ENCODE results near the gene TNFRSF4. TPM values are rescaled to one million over a fixed set of nuclear protein-coding genes. Genes with fewer than 3 reads are reported as not detected.
A peak's percentile ranks its signal among the peaks of the same experiment; 100 is the strongest.

TNFRSF4 gene
- total RNA-seq, 1 donor from 2014 or later = 0.52 TPM

DNA sequence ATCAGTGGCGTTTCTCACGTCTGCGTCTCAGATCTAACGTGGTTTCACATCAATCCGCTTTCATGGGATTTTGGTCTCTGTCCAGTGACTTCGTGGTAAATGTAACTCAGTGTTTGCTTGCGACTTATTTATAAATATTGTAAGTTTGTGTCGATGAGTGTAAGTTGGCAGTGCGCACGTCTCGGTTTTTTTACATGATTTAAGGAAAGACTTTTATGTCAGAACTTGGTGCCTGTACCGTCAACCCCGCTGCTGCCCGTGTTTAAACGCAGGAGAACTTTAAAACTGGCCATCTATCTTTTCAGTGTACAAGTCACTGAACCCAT lies 19.6 kb upstream of the TNFRSF4 start:
- H3K4me1 ChIP-seq (ENCODE audit: control insufficient read depth in 3 of 3, insufficient read depth in 3 of 3, low read length in 3 of 3) = peaks cover 33 to 44% (median 38%) of the 10 kb centered on the region in 3 donors
- no peak overlapping the region for H3K4me3 ChIP-seq (ENCODE audit: low read length in 3 of 3)
- peaks cover 17 to 20% (median 17%) of the 10 kb centered on the region in 3 donors for H3K27me3 ChIP-seq (ENCODE audit: control insufficient read depth in 3 of 3, insufficient read depth in 3 of 3, low read length in 3 of 3)
- H3K9me3 ChIP-seq (ENCODE audit: control insufficient read depth in 3 of 3, low read length in 3 of 3) = no peaks in the 10 kb centered on the region
- no peak overlapping the region for H3K27ac ChIP-seq (ENCODE audit: low read depth, low read length)
- H3K36me3 ChIP-seq (ENCODE audit: control insufficient read depth in 3 of 3, insufficient read depth in 3 of 3, low read length in 3 of 3) = peaks cover 5 to 9% (median 5%) of the 10 kb centered on the region in 3 donors
- H3K9ac ChIP-seq (ENCODE audit: low read depth in 1 of 3, low read length in 3 of 3) = no peak overlapping the region

DNA sequence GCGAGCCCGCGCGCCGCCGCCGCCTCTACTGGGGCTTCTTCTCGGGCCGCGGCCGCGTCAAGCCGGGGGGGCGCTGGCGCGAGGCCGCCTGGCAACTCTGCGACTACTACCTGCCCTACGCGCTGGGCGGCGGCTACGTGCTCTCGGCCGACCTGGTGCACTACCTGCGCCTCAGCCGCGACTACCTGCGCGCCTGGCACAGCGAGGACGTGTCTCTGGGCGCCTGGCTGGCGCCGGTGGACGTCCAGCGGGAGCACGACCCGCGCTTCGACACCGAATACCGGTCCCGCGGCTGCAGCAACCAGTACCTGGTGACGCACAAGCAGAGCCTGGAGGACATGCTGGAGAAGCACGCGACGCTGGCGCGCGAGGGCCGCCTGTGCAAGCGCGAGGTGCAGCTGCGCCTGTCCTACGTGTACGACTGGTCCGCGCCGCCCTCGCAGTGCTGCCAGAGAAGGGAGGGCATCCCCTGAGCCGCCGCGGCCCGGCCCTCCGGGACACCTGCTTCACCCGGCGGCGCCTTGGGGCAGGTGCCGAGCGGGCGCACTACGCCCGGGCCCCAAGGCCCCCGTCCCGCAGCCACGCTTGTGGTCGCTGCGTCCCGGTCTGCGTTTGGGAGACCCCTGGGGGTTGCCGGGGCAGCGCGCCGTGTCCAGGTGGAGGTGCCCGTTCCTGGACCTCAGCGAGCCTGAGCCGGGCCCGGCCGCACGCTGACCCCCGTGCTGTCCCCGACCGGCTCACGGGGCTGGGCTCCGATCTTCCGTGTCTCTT lies 19.0 kb upstream of the TNFRSF4 start:
- Histone ChIP-seq H3K4me1 (ENCODE audit: control insufficient read depth in 3 of 3, insufficient read depth in 3 of 3, low read length in 3 of 3) (peaks cover 33 to 40% (median 34%) of the 10 kb centered on the region in 3 donors), H3K36me3 (ENCODE audit: control insufficient read depth in 3 of 3, insufficient read depth in 3 of 3, low read length in 3 of 3) (peaks cover 5 to 14% (median 6%) of the 10 kb centered on the region in 3 donors), H3K9me3 (ENCODE audit: control insufficient read depth in 3 of 3, low read length in 3 of 3) (no peaks in the 10 kb centered on the region), H3K27me3 (ENCODE audit: control insufficient read depth in 3 of 3, insufficient read depth in 3 of 3, low read length in 3 of 3) (peaks cover 11 to 15% (median 11%) of the 10 kb centered on the region in 3 donors), H3K27ac (ENCODE audit: low read depth, low read length) (no peak overlapping the region), H3K9ac (ENCODE audit: low read depth in 1 of 3, low read length in 3 of 3) (peak overlapping the region in 1 of 3 donors; percentile 57), H3K4me3 (ENCODE audit: low read length in 3 of 3) (peak overlapping the region; percentile 30 to 74 (median 70))

DNA sequence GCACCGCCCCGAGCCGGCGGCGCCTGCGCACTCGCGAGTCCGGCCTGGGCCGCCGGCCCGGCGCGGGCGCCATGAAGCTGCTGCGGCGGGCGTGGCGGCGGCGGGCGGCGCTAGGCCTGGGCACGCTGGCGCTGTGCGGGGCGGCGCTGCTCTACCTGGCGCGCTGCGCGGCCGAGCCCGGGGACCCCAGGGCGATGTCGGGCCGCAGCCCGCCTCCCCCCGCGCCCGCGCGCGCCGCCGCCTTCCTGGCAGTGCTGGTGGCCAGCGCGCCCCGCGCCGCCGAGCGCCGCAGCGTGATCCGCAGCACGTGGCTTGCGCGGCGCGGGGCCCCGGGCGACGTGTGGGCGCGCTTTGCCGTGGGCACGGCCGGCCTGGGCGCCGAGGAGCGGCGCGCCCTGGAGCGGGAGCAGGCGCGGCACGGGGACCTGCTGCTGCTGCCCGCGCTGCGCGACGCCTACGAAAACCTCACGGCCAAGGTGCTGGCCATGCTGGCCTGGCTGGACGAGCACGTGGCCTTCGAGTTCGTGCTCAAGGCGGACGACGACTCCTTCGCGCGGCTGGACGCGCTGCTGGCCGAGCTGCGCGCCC lies 18.3 kb upstream of the TNFRSF4 start, which contains the start of gene B3GALT6:
B3GALT6 (plus strand) TSS at position 30 of the 588 bp plus-strand sequence; CDS start at position 72, 42 bp downstream.
- no peaks in the 10 kb centered on the region for H3K9me3 ChIP-seq (ENCODE audit: control insufficient read depth in 3 of 3, low read length in 3 of 3)
- peak within 1 kb of the TSS; percentile 94 to 98 (median 97) for H3K9ac ChIP-seq (ENCODE audit: low read depth in 1 of 3, low read length in 3 of 3)
- peak within 1 kb of the TSS; percentile 90 to 98 (median 98) for H3K4me3 ChIP-seq (ENCODE audit: low read length in 3 of 3)
- H3K4me1 ChIP-seq (ENCODE audit: control insufficient read depth in 3 of 3, insufficient read depth in 3 of 3, low read length in 3 of 3) = peaks cover 32 to 40% (median 33%) of the 10 kb centered on the region in 3 donors
- peak within 1 kb of the TSS; percentile 92 for H3K27ac ChIP-seq (ENCODE audit: low read depth, low read length)
- H3K27me3 ChIP-seq (ENCODE audit: control insufficient read depth in 3 of 3, insufficient read depth in 3 of 3, low read length in 3 of 3) = peaks cover 5 to 8% (median 6%) of the 10 kb centered on the region in 3 donors
- peaks cover 10 to 21% (median 13%) of the 10 kb centered on the region in 3 donors for H3K36me3 ChIP-seq (ENCODE audit: control insufficient read depth in 3 of 3, insufficient read depth in 3 of 3, low read length in 3 of 3)

DNA sequence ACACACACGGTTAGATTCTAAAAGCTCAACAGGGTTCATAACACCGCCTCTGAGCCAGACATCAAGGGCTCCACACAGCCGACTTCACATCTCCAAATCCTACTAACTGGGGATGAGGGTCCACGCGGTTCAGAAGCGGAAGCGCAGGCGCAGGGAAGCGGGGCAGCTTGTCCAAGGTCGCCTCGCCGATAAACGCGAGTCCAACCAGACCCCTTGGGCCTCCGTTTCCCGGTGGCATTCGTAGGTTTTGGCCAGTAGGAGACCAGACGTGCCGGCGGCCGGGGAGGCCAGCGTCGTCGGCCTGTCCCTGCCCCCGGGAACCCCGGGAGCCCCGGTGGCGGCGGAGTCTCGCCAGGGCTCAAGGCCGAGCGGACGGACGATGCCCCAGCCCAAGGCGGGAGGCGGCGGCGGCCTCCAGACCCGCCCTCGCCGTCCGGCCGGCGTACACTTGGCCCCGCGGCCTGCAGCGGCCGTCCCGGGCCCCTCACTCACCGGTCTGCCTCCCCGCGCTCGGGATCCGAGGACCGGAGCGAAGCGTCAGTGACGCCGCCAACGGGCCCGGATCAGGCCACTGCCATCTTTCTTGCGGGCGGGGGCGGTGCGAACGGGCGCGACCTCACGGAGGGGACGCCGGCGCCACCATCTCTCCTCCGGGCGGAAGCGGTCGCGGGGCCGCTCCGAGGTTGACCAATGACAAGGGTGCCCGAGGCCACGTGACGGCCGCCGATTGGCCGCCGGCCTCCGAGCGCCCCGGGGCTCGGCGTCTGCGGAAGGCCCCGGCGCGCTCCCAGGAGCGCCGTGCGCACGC lies 17.7 kb upstream of the TNFRSF4 start, which contains the start of gene SDF4:
SDF4 (minus strand) TSS at position 602 of the 808 bp plus-strand sequence. CDS start 3,229 bp downstream, outside the sequence.
- H3K27me3 ChIP-seq (ENCODE audit: control insufficient read depth in 3 of 3, insufficient read depth in 3 of 3, low read length in 3 of 3) = peaks cover 0 to 1% (median 0%) of the 10 kb centered on the region in 3 donors

DNA sequence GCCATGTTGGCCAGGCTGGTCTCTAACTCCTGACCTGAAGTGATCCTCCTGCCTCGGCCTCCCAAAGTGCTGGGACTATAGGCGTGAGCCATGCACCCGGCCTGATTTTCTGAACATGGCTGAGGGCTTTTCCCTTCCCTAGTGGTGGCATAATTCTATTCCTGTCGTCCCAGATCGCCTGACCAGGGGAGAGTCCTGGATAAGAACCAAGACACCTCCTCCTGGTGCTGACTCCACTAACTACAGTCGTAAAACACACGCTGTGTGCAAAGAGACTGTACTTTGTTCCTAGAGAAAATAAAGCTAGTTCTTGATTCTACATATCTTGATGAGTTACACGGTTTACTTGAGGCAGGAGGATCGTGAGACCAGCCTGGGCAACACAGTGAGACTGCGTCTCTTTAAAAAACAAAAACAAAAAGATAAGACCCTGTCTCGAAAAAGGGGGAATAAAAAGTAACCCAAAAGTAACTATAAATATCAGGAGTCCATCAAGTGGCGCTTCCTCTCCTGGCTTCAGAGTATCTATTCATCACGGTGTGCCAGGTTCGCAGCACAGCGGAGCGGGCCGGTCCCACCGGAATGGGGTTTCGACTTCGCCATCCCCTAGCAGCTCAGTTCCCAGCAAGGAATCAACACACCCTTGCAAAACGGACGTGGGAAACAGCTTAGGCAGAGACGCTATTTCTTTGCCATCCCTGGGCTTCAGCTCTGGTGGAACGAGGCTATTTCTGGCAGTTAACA lies 16.9 kb upstream of the TNFRSF4 start:
- peak overlapping the region; percentile 90 to 98 (median 98) for H3K4me3 ChIP-seq (ENCODE audit: low read length in 3 of 3)
- no peaks in the 10 kb centered on the region for H3K9me3 ChIP-seq (ENCODE audit: control insufficient read depth in 3 of 3, low read length in 3 of 3)
- H3K9ac ChIP-seq (ENCODE audit: low read depth in 1 of 3, low read length in 3 of 3) = peak overlapping the region; percentile 94 to 98 (median 97)
- H3K36me3 ChIP-seq (ENCODE audit: control insufficient read depth in 3 of 3, insufficient read depth in 3 of 3, low read length in 3 of 3) = peaks cover 19 to 33% (median 21%) of the 10 kb centered on the region in 3 donors
- H3K27me3 ChIP-seq (ENCODE audit: control insufficient read depth in 3 of 3, insufficient read depth in 3 of 3, low read length in 3 of 3) = no peaks in the 10 kb centered on the region
- H3K4me1 ChIP-seq (ENCODE audit: control insufficient read depth in 3 of 3, insufficient read depth in 3 of 3, low read length in 3 of 3) = peaks cover 33 to 45% (median 33%) of the 10 kb centered on the region in 3 donors
- peak overlapping the region; percentile 92 for H3K27ac ChIP-seq (ENCODE audit: low read depth, low read length)

More for the DNA sequence above, 17.7 kb upstream of the TNFRSF4 start, which contains the start of gene SDF4:
- Histone ChIP-seq H3K9ac (ENCODE audit: low read depth in 1 of 3, low read length in 3 of 3) (peak within 1 kb of the TSS; percentile 94 to 98 (median 97)), H3K4me1 (ENCODE audit: control insufficient read depth in 3 of 3, insufficient read depth in 3 of 3, low read length in 3 of 3) (peaks cover 30 to 40% (median 33%) of the 10 kb centered on the region in 3 donors), H3K27ac (ENCODE audit: low read depth, low read length) (peak within 1 kb of the TSS; percentile 92), H3K4me3 (ENCODE audit: low read length in 3 of 3) (peak within 1 kb of the TSS; percentile 90 to 98 (median 98)), H3K36me3 (ENCODE audit: control insufficient read depth in 3 of 3, insufficient read depth in 3 of 3, low read length in 3 of 3) (peaks cover 15 to 26% (median 18%) of the 10 kb centered on the region in 3 donors), H3K9me3 (ENCODE audit: control insufficient read depth in 3 of 3, low read length in 3 of 3) (no peaks in the 10 kb centered on the region)

DNA sequence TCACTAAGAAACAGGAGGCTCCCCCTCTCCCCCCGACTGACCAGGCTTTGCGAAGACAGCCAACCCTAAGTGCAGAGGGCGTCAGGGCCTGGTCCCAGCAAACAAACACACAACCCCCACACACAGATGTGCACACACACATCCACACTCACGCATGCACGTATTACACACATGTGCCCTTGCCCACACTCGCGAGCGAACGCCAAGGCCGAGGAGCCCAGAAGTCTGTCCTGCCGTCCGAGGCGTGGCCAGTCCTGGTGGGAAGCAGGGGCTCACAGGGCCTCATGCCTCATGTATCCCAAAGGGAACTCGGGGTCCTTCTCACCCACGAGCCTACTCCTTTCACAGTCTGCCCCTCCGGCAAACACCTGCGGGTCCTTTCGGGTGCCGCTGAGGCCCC lies 15.8 kb upstream of the TNFRSF4 start:
- H3K4me3 ChIP-seq (ENCODE audit: low read length in 3 of 3) = peak overlapping the region in 2 of 3 donors; percentile 45 to 90
- peaks cover 33 to 53% (median 37%) of the 10 kb centered on the region in 3 donors for H3K4me1 ChIP-seq (ENCODE audit: control insufficient read depth in 3 of 3, insufficient read depth in 3 of 3, low read length in 3 of 3)
- H3K27me3 ChIP-seq (ENCODE audit: control insufficient read depth in 3 of 3, insufficient read depth in 3 of 3, low read length in 3 of 3) = no peaks in the 10 kb centered on the region
- H3K9ac ChIP-seq (ENCODE audit: low read depth in 1 of 3, low read length in 3 of 3) = peak overlapping the region; percentile 23 to 57 (median 50)
- H3K36me3 ChIP-seq (ENCODE audit: control insufficient read depth in 3 of 3, insufficient read depth in 3 of 3, low read length in 3 of 3) = peaks cover 23 to 37% (median 23%) of the 10 kb centered on the region in 3 donors
- no peak overlapping the region for H3K27ac ChIP-seq (ENCODE audit: low read depth, low read length)
- no peaks in the 10 kb centered on the region for H3K9me3 ChIP-seq (ENCODE audit: control insufficient read depth in 3 of 3, low read length in 3 of 3)

DNA sequence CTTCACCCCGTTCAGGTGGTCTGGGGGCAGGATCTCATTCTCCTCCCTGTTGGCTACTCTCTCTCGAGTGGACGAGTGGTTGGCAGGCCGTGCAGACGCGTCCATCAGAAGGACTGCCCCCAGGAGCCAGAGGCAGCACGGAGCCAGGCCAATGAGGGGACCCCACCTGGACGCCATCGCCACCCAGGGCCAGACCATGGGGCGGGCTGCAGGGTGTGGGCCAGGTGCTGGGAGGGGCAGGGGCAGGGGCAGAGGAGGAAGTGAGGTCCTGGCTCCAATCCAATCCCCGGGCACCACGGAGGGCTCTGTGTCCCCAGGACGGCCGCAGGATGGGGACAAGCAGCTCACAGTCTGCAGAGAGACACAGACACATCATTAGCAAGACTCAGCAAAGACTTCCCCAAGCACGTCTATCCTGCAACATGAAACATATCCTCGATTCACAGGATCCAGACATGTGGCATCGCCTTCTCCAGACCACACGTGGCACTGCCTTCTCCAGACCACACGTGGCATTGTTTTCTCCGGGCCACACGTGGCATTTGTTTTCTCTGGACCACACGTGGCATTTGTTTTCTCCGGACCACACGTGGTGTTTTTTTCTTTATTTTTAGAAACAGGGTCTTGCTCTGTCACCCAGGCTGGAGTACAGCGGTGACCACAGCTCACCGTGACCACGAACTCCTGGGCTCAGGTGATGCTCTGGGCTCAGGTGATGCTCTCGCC lies 14.8 kb upstream of the TNFRSF4 start:
- Histone ChIP-seq H3K9me3 (ENCODE audit: control insufficient read depth in 3 of 3, low read length in 3 of 3) (no peaks in the 10 kb centered on the region), H3K9ac (ENCODE audit: low read depth in 1 of 3, low read length in 3 of 3) (no peak overlapping the region), H3K27me3 (ENCODE audit: control insufficient read depth in 3 of 3, insufficient read depth in 3 of 3, low read length in 3 of 3) (no peaks in the 10 kb centered on the region), H3K27ac (ENCODE audit: low read depth, low read length) (no peak overlapping the region), H3K36me3 (ENCODE audit: control insufficient read depth in 3 of 3, insufficient read depth in 3 of 3, low read length in 3 of 3) (peaks cover 18 to 37% (median 23%) of the 10 kb centered on the region in 3 donors), H3K4me1 (ENCODE audit: control insufficient read depth in 3 of 3, insufficient read depth in 3 of 3, low read length in 3 of 3) (peaks cover 33 to 53% (median 37%) of the 10 kb centered on the region in 3 donors), H3K4me3 (ENCODE audit: low read length in 3 of 3) (no peak overlapping the region)

DNA sequence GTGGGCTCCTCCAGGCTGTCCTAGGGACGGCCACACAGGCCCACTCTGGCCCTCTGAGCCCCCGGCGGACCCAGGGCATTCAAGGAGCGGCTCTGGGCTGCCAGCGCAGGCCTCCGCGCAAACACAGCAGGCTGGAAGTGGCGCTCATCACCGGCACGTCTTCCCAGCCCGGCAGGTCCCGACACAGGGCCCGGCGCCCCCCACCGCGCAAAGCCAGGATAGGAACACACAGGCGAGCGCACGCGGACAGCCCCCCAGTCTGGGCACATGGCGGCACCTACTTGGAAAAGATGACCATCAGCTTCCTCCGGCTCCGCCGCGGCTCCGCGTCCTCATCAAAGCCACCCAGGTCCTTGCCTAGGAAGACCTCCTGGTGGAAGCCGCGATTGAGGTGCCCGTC lies 14.2 kb upstream of the TNFRSF4 start:
- no peaks in the 10 kb centered on the region for H3K27me3 ChIP-seq (ENCODE audit: control insufficient read depth in 3 of 3, insufficient read depth in 3 of 3, low read length in 3 of 3)
- H3K4me1 ChIP-seq (ENCODE audit: control insufficient read depth in 3 of 3, insufficient read depth in 3 of 3, low read length in 3 of 3) = peaks cover 29 to 50% (median 37%) of the 10 kb centered on the region in 3 donors
- H3K4me3 ChIP-seq (ENCODE audit: low read length in 3 of 3) = no peak overlapping the region
- no peak overlapping the region for H3K27ac ChIP-seq (ENCODE audit: low read depth, low read length)
- no peaks in the 10 kb centered on the region for H3K9me3 ChIP-seq (ENCODE audit: control insufficient read depth in 3 of 3, low read length in 3 of 3)
- H3K36me3 ChIP-seq (ENCODE audit: control insufficient read depth in 3 of 3, insufficient read depth in 3 of 3, low read length in 3 of 3) = peaks cover 21 to 40% (median 26%) of the 10 kb centered on the region in 3 donors
- H3K9ac ChIP-seq (ENCODE audit: low read depth in 1 of 3, low read length in 3 of 3) = no peak overlapping the region

Data from skeletal muscle tissue (tissue), 4 donors.